ENCODE results near the gene WDR86.

The WDR86 gene

GRCh38 chr7:151435103-151435916, 25.5 kb upstream of the WDR86 start:
- H3K27ac ChIP-seq: no peak overlapping the region
- TF ChIP-seq ZFX (IDR thresholded peaks at IDR 0.05): no peak
- TF ChIP-seq CTCF (conservative IDR thresholded peaks at IDR 0.05): no peak

GRCh38 chr7:151434549-151434948, 24.7 kb upstream of the WDR86 start:
- no peak for TF ChIP-seq CTCF (conservative IDR thresholded peaks at IDR 0.05)
- no peak for TF ChIP-seq ZFX (IDR thresholded peaks at IDR 0.05)

GRCh38 chr7:151433721-151434400, 24.0 kb upstream of the WDR86 start:
- no peak for TF ChIP-seq CTCF (conservative IDR thresholded peaks at IDR 0.05)
- TF ChIP-seq ZFX (IDR thresholded peaks at IDR 0.05): no peak
- no peak overlapping the region for H3K27ac ChIP-seq

More at GRCh38 chr7:151434549-151434948, 24.7 kb upstream of the WDR86 start:
- no peak overlapping the region for H3K27ac ChIP-seq

- TF ChIP-seq ZFX (IDR thresholded peaks at IDR 0.05): no peak
- H3K27ac ChIP-seq: no peak overlapping the region
Observed at GRCh38 chr7:151432658-151433521, 23.1 kb upstream of the WDR86 start.

GRCh38 chr7:151431768-151432311, 22.0 kb upstream of the WDR86 start:
- H3K27ac ChIP-seq: no peak overlapping the region
- no peak for TF ChIP-seq ZFX (IDR thresholded peaks at IDR 0.05)
- TF ChIP-seq CTCF (conservative IDR thresholded peaks at IDR 0.05): no peak

GRCh38 chr7:151431281-151431767, 21.5 kb upstream of the WDR86 start:
- no peak for TF ChIP-seq CTCF (conservative IDR thresholded peaks at IDR 0.05)
- no peak for TF ChIP-seq ZFX (IDR thresholded peaks at IDR 0.05)
- H3K27ac ChIP-seq: no peak overlapping the region
